NB4 (cell line): ENCODE results near the gene UQCC5.

ENCODE experiments used
- POLR2A ChIP-seq: IDR thresholded peaks from 2 replicates; pipeline ENCODE4 v1.6.1; 2011; ENCODE audit warnings: mild to moderate bottlenecking; ENCODE audit not compliant: insufficient read length; ENCODE audit errors: extremely low read depth
- TF ChIP-seq, protein P1 (sequence below): IDR thresholded peaks from one replicate; pipeline ENCODE4 v1.5.1; 2012; ENCODE audit warnings: low read depth, low read length
- TF ChIP-seq, protein P2 (sequence below): IDR thresholded peaks from 2 replicates; pipeline ENCODE4 v1.6.1; 2011; ENCODE audit warnings: low read depth, low read length

GRCh38 chr3:52561028-52561747 lies 24.8 kb downstream of the UQCC5 start:
- TF ChIP-seq, protein P1, sequence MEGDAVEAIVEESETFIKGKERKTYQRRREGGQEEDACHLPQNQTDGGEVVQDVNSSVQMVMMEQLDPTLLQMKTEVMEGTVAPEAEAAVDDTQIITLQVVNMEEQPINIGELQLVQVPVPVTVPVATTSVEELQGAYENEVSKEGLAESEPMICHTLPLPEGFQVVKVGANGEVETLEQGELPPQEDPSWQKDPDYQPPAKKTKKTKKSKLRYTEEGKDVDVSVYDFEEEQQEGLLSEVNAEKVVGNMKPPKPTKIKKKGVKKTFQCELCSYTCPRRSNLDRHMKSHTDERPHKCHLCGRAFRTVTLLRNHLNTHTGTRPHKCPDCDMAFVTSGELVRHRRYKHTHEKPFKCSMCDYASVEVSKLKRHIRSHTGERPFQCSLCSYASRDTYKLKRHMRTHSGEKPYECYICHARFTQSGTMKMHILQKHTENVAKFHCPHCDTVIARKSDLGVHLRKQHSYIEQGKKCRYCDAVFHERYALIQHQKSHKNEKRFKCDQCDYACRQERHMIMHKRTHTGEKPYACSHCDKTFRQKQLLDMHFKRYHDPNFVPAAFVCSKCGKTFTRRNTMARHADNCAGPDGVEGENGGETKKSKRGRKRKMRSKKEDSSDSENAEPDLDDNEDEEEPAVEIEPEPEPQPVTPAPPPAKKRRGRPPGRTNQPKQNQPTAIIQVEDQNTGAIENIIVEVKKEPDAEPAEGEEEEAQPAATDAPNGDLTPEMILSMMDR = no peak
- TF ChIP-seq, protein P2, sequence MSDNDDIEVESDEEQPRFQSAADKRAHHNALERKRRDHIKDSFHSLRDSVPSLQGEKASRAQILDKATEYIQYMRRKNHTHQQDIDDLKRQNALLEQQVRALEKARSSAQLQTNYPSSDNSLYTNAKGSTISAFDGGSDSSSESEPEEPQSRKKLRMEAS = no peak
- TF ChIP-seq POLR2A = no peak
